K562 (cell line): ENCODE data around the gene CLEC4A. TPM values are rescaled to one million over a fixed set of nuclear protein-coding genes. Genes with fewer than 3 reads are reported as not detected.

Experiments
- ATF2 ChIP-seq: sonication (generic); formaldehyde crosslinking; IDR thresholded peaks from 2 replicates; pipeline ENCODE4 v1.8.1; 2022; ENCODE audit warnings: missing genetic modification reagents
- BCLAF1 ChIP-seq, 2 experiments: fragments of 450-650 bp in 1 of 2; IDR thresholded peaks; 2 replicates each; pipeline ENCODE4 v1.6.1; 2011 to 2017; ENCODE audit warnings: low read depth in 2 of 2, antibody characterized with exemption in 1 of 2, borderline replicate concordance in 1 of 2, low read length in 1 of 2, mild to moderate bottlenecking in 1 of 2, mixed read lengths in 1 of 2; ENCODE audit not compliant: control insufficient read depth in 1 of 2
- C11orf30 ChIP-seq: fragments of 450-650 bp; IDR thresholded peaks from 2 replicates; pipeline ENCODE4 v1.6.1; 2016; ENCODE audit warnings: low read depth, mild to moderate bottlenecking
- CHD2 ChIP-seq: IDR thresholded peaks from 2 replicates; pipeline ENCODE4 v1.6.1; 2011; ENCODE audit warnings: low read depth, low read length
- GABPB1 ChIP-seq: sonication (generic); formaldehyde crosslinking; IDR thresholded peaks from 2 replicates; pipeline ENCODE4 v1.8.0; 2022; ENCODE audit warnings: mild to moderate bottlenecking, missing genetic modification reagents
- HNRNPK ChIP-seq: fragments of 200-400 bp; formaldehyde crosslinking; IDR thresholded peaks from one replicate; pipeline ENCODE4 v1.6.1; 2018; ENCODE audit warnings: mild to moderate bottlenecking, low read depth, low read length; ENCODE audit not compliant: poor library complexity, severe bottlenecking
- MIER1 ChIP-seq: fragments of 450-650 bp; IDR thresholded peaks from 2 replicates; pipeline ENCODE4 v1.6.1; 2016; ENCODE audit warnings: antibody characterized with exemption, mild to moderate bottlenecking, low read depth
- NFE2 ChIP-seq: IDR thresholded peaks from 2 replicates; pipeline ENCODE4 v1.6.1; 2014; ENCODE audit warnings: antibody characterized with exemption, low read depth
- NR2C1 ChIP-seq, 2 experiments: fragments of 450-650 bp; IDR thresholded peaks; 2 replicates each; pipeline ENCODE4 v1.6.1; 2017; ENCODE audit warnings: mild to moderate bottlenecking in 2 of 2, antibody characterized with exemption in 1 of 2, inconsistent platforms in 1 of 2, missing compliant biosample characterization in 1 of 2, missing genetic modification characterization in 1 of 2
- PTRF ChIP-seq: fragments of 450-650 bp; IDR thresholded peaks from 2 replicates; pipeline ENCODE4 v1.6.1; 2016; ENCODE audit warnings: mild to moderate bottlenecking, missing genetic modification characterization, missing compliant biosample characterization
- RUNX1 ChIP-seq: sonication (generic); IDR thresholded peaks from 2 replicates; pipeline ENCODE4 v1.6.1; 2016; ENCODE audit warnings: antibody characterized with exemption, low read depth
- SMARCA4 ChIP-seq: fragments of 450-650 bp; IDR thresholded peaks from 2 replicates; pipeline ENCODE4 v1.6.1; 2016
- TCF3 ChIP-seq: sonication (generic); formaldehyde crosslinking; IDR thresholded peaks from 2 replicates; pipeline ENCODE4 v1.4.0; 2020; ENCODE audit warnings: mild to moderate bottlenecking, missing genetic modification reagents
- polyA plus RNA-seq, 8 experiments: library from polyadenylated mRNA; depleted of rRNA in 4 of 8; stranded (reverse) in 5 of 8; unstranded in 3 of 8; fragments of >200 nt; fragmentation: Nextera tagmentation in 2 of 8; fragmentation: Illumina TruSeq in 1 of 8; extraction: Ambion mirVana in 2 of 8; extraction: Trizol in 1 of 8; gene quantifications; 2 replicates each; pipeline versions ENCODE4 v1.2.1 to v1.2.3, GENCODE V29; 2011 to 2014; ENCODE audit warnings: inconsistent platforms in 1 of 8, missing spikeins in 1 of 8
- total RNA-seq, 7 experiments: library from RNA; depleted of rRNA in 6 of 7; stranded (reverse); fragments of >200 nt in 6 of 7; fragmentation: Illumina TruSeq in 2 of 7; extraction: Trizol in 2 of 7; gene quantifications; 2 replicates each; pipeline versions ENCODE4 v1.2.1 to v1.2.3, GENCODE V29; 2011 to 2021; ENCODE audit warnings: low replicate concordance in 1 of 7

The CLEC4A gene
- total and polyA plus RNA-seq, 9 of the 15 experiments (the other 6 are each of a cell fraction or from before 2014, with no cell fraction given) = 0.06 to 0.27 (median 0.18) TPM; not detected in 5

GRCh38 chr12:8156845-8157244 lies 33.4 kb downstream of the CLEC4A start, which contains the start of gene ZNF705A (continued):
- TF ChIP-seq RUNX1 (no peak), NFE2 (peak; percentile 93), HNRNPK (no peak), CHD2 (no peak), BCLAF1 (IDR thresholded peaks at IDR 0.05; ENCODE audit: borderline replicate concordance in 1 of 2, control insufficient read depth in 1 of 2, low read depth in 2 of 2, low read length in 1 of 2) (no peak), C11orf30 (peak; percentile 76; the same call in 1 of the 2 replicates), ATF2 (no peak), SMARCA4 (peak; percentile 53; the same call in 1 of the 2 replicates), GABPB1 (CRISPR knock-in tag) (no peak), PTRF (tag) (no peak), MIER1 (no peak), TCF3 (no peak), NR2C1 (IDR thresholded peaks at IDR 0.05) (no peak), NR2C1 (tag; IDR thresholded peaks at IDR 0.05) (no peak)
